Progenitor cell of endocrine pancreas (in vitro differentiated cells): ENCODE results near the gene C12orf60. TPM values are rescaled to one million over a fixed set of nuclear protein-coding genes. Genes with fewer than 3 reads are reported as not detected.

Experiments
- DNase-seq: peaks from one replicate; pipeline ENCODE4 v3.0.0; 2021; ENCODE audit warnings: low spot score; ENCODE audit not compliant: unreplicated experiment
- H3K27ac Mint-ChIP-seq: 2 replicates; pipeline ENCODE4 v1.8.0; 2021; ENCODE audit warnings: mild to moderate bottlenecking, moderate library complexity, mixed read lengths
- H3K27me3 Mint-ChIP-seq: 2 replicates; pipeline ENCODE4 v1.8.0; 2021; ENCODE audit warnings: mixed read lengths
- H3K36me3 Mint-ChIP-seq: 2 replicates; pipeline ENCODE4 v1.8.0; 2022; ENCODE audit warnings: mixed read lengths; ENCODE audit not compliant: insufficient read depth
- H3K4me1 Mint-ChIP-seq: 2 replicates; pipeline ENCODE4 v1.8.0; 2021; ENCODE audit warnings: low read depth, mixed read lengths
- H3K4me3 Mint-ChIP-seq: 2 replicates; pipeline ENCODE4 v1.8.0; 2021; ENCODE audit warnings: low read depth, mild to moderate bottlenecking, moderate library complexity, mixed read lengths
- H3K9me3 Mint-ChIP-seq: 2 replicates; pipeline ENCODE4 v1.8.0; 2021; ENCODE audit warnings: low read depth, mixed read lengths
- CTCF ChIP-seq: fragments of 200-600 bp; sonication (generic); IDR thresholded peaks from one replicate; pipeline ENCODE4 v1.5.0; 2021; ENCODE audit warnings: antibody characterized with exemption, mild to moderate bottlenecking; ENCODE audit not compliant: unreplicated experiment
- total RNA-seq: library from RNA; stranded (reverse); gene quantifications from 2 replicates; pipeline ENCODE4 v1.2.1, GENCODE V29; 2021

Gene C12orf60
- total RNA-seq, 1 donor from 2014 or later: 2.7 TPM

- Mint-ChIP-seq H3K27ac (no peak overlapping the region), H3K4me1 (peaks cover 16% of the 10 kb centered on the region), H3K27me3 (no peaks in the 10 kb centered on the region), H3K9me3 (no peaks in the 10 kb centered on the region), H3K4me3 (no peak overlapping the region), H3K36me3 (peaks cover 11% of the 10 kb centered on the region)
- TF ChIP-seq CTCF: no peak
- DNase-seq: no peak
These were observed 1.2 kb upstream of the C12orf60 start for GRCh38 chr12:14802247-14802646.

- Mint-ChIP-seq H3K36me3 (peaks cover 8% of the 10 kb centered on the region), H3K27ac (no peak overlapping the region), H3K4me3 (no peak overlapping the region), H3K27me3 (no peaks in the 10 kb centered on the region), H3K9me3 (no peaks in the 10 kb centered on the region), H3K4me1 (peaks cover 16% of the 10 kb centered on the region)
- no peak for TF ChIP-seq CTCF
- no peak for DNase-seq
These were observed 804 bp upstream of the C12orf60 start for GRCh38 chr12:14802721-14803010.

- Mint-ChIP-seq H3K4me1 (peaks cover 16% of the 10 kb centered on the region), H3K9me3 (no peaks in the 10 kb centered on the region), H3K27me3 (no peaks in the 10 kb centered on the region), H3K27ac (no peak overlapping the region), H3K4me3 (no peak overlapping the region), H3K36me3 (peaks cover 5% of the 10 kb centered on the region)
- no peak for TF ChIP-seq CTCF
- DNase-seq: no peak
These were observed 325 bp downstream of the C12orf60 start for GRCh38 chr12:14803830-14804160.

- no peaks in the 10 kb centered on the region for H3K4me1 Mint-ChIP-seq
- H3K27me3 Mint-ChIP-seq: no peaks in the 10 kb centered on the region
- no peaks in the 10 kb centered on the region for H3K36me3 Mint-ChIP-seq
- H3K9me3 Mint-ChIP-seq: no peaks in the 10 kb centered on the region
- DNase-seq: no peak
- H3K27ac Mint-ChIP-seq: no peak overlapping the region
- no peak for TF ChIP-seq CTCF
- no peak overlapping the region for H3K4me3 Mint-ChIP-seq
These were observed 6.9 kb downstream of the C12orf60 start for GRCh38 chr12:14810167-14810952.

- H3K4me1 Mint-ChIP-seq: no peaks in the 10 kb centered on the region
- DNase-seq: no peak
- H3K27me3 Mint-ChIP-seq: no peaks in the 10 kb centered on the region
- H3K9me3 Mint-ChIP-seq: no peaks in the 10 kb centered on the region
- no peak overlapping the region for H3K27ac Mint-ChIP-seq
- peak; percentile 56 for TF ChIP-seq CTCF
- no peak overlapping the region for H3K4me3 Mint-ChIP-seq
- H3K36me3 Mint-ChIP-seq: no peaks in the 10 kb centered on the region
These were observed 7.5 kb downstream of the C12orf60 start for GRCh38 chr12:14810953-14811483.
